ENCODE data around the gene ZNF701.

DNA sequence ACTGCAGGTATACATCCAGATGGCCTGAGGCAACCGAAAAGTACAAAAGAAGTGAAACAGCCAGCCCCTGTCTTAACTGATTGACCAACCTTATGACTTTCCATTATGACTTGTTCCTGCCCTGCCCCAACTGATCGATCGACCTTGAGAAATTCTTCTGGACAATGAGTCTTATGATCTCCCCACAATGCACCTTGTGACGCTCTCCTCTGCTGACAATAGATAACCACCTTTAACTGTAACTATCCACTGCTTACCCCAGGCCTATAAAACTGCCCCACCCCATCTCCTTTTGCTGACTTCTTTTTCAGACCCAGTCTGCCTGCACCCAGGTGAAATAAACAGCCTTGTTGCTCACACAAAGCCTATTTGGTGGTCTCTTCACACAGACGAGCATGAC, 56.8 kb downstream of the ZNF701 start:
- TF ChIP-seq EP300 (IDR thresholded peaks at IDR 0.05): no peak
- TF ChIP-seq, protein P1, sequence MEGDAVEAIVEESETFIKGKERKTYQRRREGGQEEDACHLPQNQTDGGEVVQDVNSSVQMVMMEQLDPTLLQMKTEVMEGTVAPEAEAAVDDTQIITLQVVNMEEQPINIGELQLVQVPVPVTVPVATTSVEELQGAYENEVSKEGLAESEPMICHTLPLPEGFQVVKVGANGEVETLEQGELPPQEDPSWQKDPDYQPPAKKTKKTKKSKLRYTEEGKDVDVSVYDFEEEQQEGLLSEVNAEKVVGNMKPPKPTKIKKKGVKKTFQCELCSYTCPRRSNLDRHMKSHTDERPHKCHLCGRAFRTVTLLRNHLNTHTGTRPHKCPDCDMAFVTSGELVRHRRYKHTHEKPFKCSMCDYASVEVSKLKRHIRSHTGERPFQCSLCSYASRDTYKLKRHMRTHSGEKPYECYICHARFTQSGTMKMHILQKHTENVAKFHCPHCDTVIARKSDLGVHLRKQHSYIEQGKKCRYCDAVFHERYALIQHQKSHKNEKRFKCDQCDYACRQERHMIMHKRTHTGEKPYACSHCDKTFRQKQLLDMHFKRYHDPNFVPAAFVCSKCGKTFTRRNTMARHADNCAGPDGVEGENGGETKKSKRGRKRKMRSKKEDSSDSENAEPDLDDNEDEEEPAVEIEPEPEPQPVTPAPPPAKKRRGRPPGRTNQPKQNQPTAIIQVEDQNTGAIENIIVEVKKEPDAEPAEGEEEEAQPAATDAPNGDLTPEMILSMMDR (IDR thresholded peaks at IDR 0.05): no peak

Measured in upper lobe of left lung (tissue), 4 donors.